Esophagus squamous epithelium (tissue), 5 donors: Measurements from ENCODE around the gene RGS8. TPM values are rescaled to one million over a fixed set of nuclear protein-coding genes. Genes with fewer than 3 reads are reported as not detected.

ENCODE experiments used
- DNase-seq: peaks from one replicate; lab custom pipeline; 2025; lab: John Stamatoyannopoulos, UW
- H3K27ac ChIP-seq, 4 donors: fragments of 200-600 bp; sonication (generic); one replicate each; pipeline ENCODE4 v1.5.1; 2016 to 2019; ENCODE audit warnings: mild to moderate bottlenecking in 1 of 4
- H3K27me3 ChIP-seq, 4 donors: fragments of 200-600 bp; sonication (generic); 1 replicate in 3 of 4; 2 replicates in 1 of 4; pipeline versions ENCODE4 v1.5.1 to v1.6.0; 2017 to 2021; ENCODE audit warnings: antibody characterized with exemption in 1 of 4
- H3K36me3 ChIP-seq, 3 donors: fragments of 200-600 bp; sonication (generic); one replicate each; pipeline ENCODE4 v1.5.1; 2016 to 2019
- H3K4me1 ChIP-seq, 3 donors: fragments of 200-600 bp; sonication (generic); one replicate each; pipeline ENCODE4 v1.5.1; 2017 to 2019
- H3K4me3 ChIP-seq, 4 donors: fragments of 200-600 bp; sonication (generic); 1 replicate in 3 of 4; 2 replicates in 1 of 4; pipeline ENCODE4 v1.5.1; 2016 to 2019; ENCODE audit warnings: mild to moderate bottlenecking in 2 of 4, moderate library complexity in 1 of 4
- H3K9me3 ChIP-seq, 3 donors: fragments of 200-600 bp; sonication (generic); one replicate each; pipeline ENCODE4 v1.5.1; 2016 to 2019
- CTCF ChIP-seq, 6 experiments: fragments of 450-650 bp in 4 of 6; fragments of 200-600 bp in 2 of 6; sonication (generic) in 2 of 6; IDR thresholded peaks; one replicate each; pipeline ENCODE4 v1.5.1; 2016 to 2019; ENCODE audit warnings: antibody characterized with exemption in 6 of 6, mild to moderate bottlenecking in 4 of 6, moderate library complexity in 4 of 6
- POLR2A ChIP-seq, 4 donors: fragments of 450-650 bp; IDR thresholded peaks; one replicate each; pipeline ENCODE4 v1.6.1; 2017; ENCODE audit warnings: antibody characterized with exemption in 4 of 4, mild to moderate bottlenecking in 4 of 4, moderate library complexity in 3 of 4
- WGBS, 2 donors: methylation state at CpG; one replicate each; pipeline ENCODE4 v1.1.5; 2018; 5-methylcytosine and 5-hydroxymethylcytosine counted together
- intact Hi-C: fragments of 100-400 bp; cut with DNase I; formaldehyde crosslinking; loops from one replicate; pipeline ENCODE4 v1.15.0; 2022
- total RNA-seq, 4 donors: library from RNA; depleted of rRNA; stranded (reverse); fragments of >200 nt; gene quantifications; one replicate each; pipeline ENCODE4 v1.1.0, GENCODE V29; 2016
- donor health status: DM: yes; HTN: yes; CAD: no.

The RGS8 gene
- total RNA-seq, 4 donors from 2014 or later: not detected

GRCh38 chr1:182671750-182672486, 12.5 kb downstream of the RGS8 start:
- no peak for DNase-seq
- no peaks in the 10 kb centered on the region for H3K36me3 ChIP-seq
- H3K27ac ChIP-seq: no peak overlapping the region
- TF ChIP-seq CTCF (IDR thresholded peaks at IDR 0.05) (no peak), POLR2A (IDR thresholded peaks at IDR 0.05) (no peak)
- H3K27me3 ChIP-seq: peaks cover 0 to 17% (median 0%) of the 10 kb centered on the region in 4 donors
- H3K4me1 ChIP-seq: no peaks in the 10 kb centered on the region
- no peak overlapping the region for H3K4me3 ChIP-seq
- intact Hi-C loops: no loop called here
- 20 to 61% methylated on average over 4 of the region's 12 CpGs for WGBS, 2 donors
- H3K9me3 ChIP-seq: no peaks in the 10 kb centered on the region

- WGBS, 2 donors: 84% methylated on average over 9 to 11 of the region's 11 CpGs
- Histone ChIP-seq H3K4me1 (no peaks in the 10 kb centered on the region), H3K36me3 (no peaks in the 10 kb centered on the region), H3K9me3 (no peaks in the 10 kb centered on the region), H3K27ac (no peak overlapping the region), H3K27me3 (peaks cover 0 to 17% (median 0%) of the 10 kb centered on the region in 4 donors), H3K4me3 (no peak overlapping the region)
- no peak for TF ChIP-seq POLR2A (IDR thresholded peaks at IDR 0.05)
- no peak for TF ChIP-seq CTCF (IDR thresholded peaks at IDR 0.05)
- no peak for DNase-seq
- intact Hi-C loops: no loop called here
Observed at GRCh38 chr1:182670032-182670749, 14.2 kb downstream of the RGS8 start.

- no peak overlapping the region for H3K4me3 ChIP-seq
- no peak overlapping the region for H3K27ac ChIP-seq
- H3K27me3 ChIP-seq: peaks cover 0 to 17% (median 0%) of the 10 kb centered on the region in 4 donors
- no peaks in the 10 kb centered on the region for H3K36me3 ChIP-seq
- no peaks in the 10 kb centered on the region for H3K9me3 ChIP-seq
- no peak for DNase-seq
- 87 to 95% methylated on average over 4 of the region's 4 CpGs for WGBS, 2 donors
- TF ChIP-seq POLR2A (IDR thresholded peaks at IDR 0.05) (no peak), CTCF (IDR thresholded peaks at IDR 0.05) (no peak)
- intact Hi-C loops: no loop called here
- H3K4me1 ChIP-seq: no peaks in the 10 kb centered on the region
Observed at GRCh38 chr1:182669266-182669665, 15.1 kb downstream of the RGS8 start.

GRCh38 chr1:182668521-182669054, 15.8 kb downstream of the RGS8 start:
- 94 to 95% methylated on average over 11 of the region's 11 CpGs for WGBS, 2 donors
- H3K36me3 ChIP-seq: no peaks in the 10 kb centered on the region
- no peak overlapping the region for H3K4me3 ChIP-seq
- H3K27ac ChIP-seq: no peak overlapping the region
- intact Hi-C loops: no loop called here
- TF ChIP-seq CTCF (IDR thresholded peaks at IDR 0.05): no peak
- no peak for TF ChIP-seq POLR2A (IDR thresholded peaks at IDR 0.05)
- no peaks in the 10 kb centered on the region for H3K4me1 ChIP-seq
- H3K27me3 ChIP-seq: peaks cover 0 to 17% (median 0%) of the 10 kb centered on the region in 4 donors
- no peak for DNase-seq
- H3K9me3 ChIP-seq: no peaks in the 10 kb centered on the region
